ENCODE measurements around the gene FAM151B.
"Not testable (repeated sequence)": the region's sequence is repeated elsewhere in the genome, so short reads cannot be mapped to it uniquely, and the experiment has no call there.

The FAM151B gene

DNA sequence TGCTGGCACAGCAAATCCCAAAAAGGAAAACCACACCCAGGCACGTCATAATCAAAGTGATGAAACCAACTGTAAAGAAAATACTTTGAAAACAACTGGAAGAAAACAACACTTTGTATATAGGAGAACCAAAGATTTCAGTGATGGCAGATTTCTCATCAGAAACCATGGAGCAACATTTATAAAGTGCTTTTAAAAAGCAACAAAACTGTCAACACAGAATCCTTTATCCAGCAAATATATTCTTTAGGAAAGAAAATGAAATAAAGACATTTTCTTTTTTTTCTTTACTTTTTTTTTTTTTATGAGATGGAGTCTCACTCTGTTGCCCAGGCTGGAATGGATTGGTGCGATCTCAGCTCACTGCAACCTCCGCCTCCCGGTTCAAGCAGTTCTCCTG is 5.3 kb upstream of the FAM151B start:
- TF ChIP-seq, protein P1, sequence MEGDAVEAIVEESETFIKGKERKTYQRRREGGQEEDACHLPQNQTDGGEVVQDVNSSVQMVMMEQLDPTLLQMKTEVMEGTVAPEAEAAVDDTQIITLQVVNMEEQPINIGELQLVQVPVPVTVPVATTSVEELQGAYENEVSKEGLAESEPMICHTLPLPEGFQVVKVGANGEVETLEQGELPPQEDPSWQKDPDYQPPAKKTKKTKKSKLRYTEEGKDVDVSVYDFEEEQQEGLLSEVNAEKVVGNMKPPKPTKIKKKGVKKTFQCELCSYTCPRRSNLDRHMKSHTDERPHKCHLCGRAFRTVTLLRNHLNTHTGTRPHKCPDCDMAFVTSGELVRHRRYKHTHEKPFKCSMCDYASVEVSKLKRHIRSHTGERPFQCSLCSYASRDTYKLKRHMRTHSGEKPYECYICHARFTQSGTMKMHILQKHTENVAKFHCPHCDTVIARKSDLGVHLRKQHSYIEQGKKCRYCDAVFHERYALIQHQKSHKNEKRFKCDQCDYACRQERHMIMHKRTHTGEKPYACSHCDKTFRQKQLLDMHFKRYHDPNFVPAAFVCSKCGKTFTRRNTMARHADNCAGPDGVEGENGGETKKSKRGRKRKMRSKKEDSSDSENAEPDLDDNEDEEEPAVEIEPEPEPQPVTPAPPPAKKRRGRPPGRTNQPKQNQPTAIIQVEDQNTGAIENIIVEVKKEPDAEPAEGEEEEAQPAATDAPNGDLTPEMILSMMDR (conservative IDR thresholded peaks at IDR 0.05; ENCODE audit: control insufficient read depth, insufficient read depth, low read depth, low read length): no peak
- DNase-seq (ENCODE audit: low read depth): no peak
- H3K4me3 ChIP-seq (ENCODE audit: control insufficient read depth, low read depth, low read length): no peak overlapping the region

DNA sequence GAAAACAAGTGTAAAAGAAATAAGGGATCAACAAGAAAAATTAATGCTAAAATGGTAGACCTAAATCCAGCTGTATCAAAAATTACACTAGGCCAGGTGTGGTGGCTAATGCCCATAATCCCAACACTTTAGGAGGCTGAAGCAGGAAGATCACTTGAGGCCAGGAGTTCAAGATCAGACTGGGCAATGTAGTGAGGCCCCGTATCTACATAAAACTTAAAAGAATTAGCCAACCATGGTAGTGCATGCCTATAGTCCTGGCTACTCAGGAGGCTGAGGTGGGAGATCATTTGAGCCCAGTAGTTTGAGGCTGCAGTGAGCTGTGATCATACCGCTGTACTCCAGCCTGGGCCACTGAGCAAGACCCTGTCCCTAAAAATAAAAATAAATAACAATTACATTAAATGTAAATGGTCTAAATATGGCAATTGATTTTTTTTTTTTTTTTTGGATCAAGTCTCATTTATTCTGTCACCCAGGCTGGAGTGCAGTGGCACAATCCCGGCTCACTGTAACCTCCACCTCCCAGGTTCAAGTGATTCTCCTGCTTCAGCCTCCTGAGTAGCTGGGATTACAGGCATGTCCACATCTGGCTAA is 4.2 kb upstream of the FAM151B start:
- no peak for DNase-seq (ENCODE audit: low read depth)
- H3K4me3 ChIP-seq (ENCODE audit: control insufficient read depth, low read depth, low read length): no peak overlapping the region
- TF ChIP-seq, protein P1 (conservative IDR thresholded peaks at IDR 0.05; ENCODE audit: control insufficient read depth, insufficient read depth, low read depth, low read length): no peak

DNA sequence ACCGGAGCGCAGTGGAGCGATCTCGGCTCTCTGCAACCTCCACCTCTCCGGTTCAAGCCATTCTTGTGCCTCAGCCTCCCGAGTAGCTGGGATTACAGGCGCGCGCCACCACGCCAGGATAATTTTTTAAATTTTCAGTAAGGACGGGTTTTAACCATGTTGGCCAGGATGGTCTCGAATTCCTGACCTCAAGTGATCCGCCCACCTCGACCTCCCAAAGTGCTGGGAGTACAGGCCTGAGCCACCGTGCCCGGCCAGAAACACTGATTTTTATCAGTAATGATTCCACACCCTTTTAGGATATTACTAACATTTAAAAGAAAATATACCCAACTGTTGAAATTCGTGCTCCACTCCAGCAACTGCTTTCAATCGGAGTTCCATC is 464 bp upstream of the FAM151B start:
- H3K4me3 ChIP-seq (ENCODE audit: control insufficient read depth, low read depth, low read length): peak overlapping the region; percentile 78
- TF ChIP-seq, protein P1 (conservative IDR thresholded peaks at IDR 0.05; ENCODE audit: control insufficient read depth, insufficient read depth, low read depth, low read length): no peak
- no peak for DNase-seq (ENCODE audit: low read depth)

DNA sequence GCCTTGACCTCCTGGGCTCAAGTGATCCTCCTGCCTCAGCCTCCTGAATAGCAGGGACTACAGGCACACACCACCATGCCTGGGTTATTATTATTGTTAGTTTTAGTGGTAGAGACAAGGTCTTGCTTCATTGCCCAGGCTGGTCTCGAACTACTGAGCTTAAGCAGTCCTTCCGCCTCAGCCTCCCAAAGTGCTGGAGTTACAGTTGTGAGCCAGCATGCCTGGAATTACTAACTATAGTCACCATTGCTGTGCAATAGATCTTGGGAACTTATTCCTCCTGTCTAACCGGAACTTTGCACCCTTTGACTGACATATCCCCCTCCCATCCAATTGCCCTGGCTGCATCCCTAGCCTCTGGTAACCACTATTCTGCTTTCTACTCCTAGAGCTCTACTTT is 3.4 kb downstream of the FAM151B start:
- no peak for DNase-seq (ENCODE audit: low read depth)
- H3K4me3 ChIP-seq (ENCODE audit: control insufficient read depth, low read depth, low read length): no peak overlapping the region

DNA sequence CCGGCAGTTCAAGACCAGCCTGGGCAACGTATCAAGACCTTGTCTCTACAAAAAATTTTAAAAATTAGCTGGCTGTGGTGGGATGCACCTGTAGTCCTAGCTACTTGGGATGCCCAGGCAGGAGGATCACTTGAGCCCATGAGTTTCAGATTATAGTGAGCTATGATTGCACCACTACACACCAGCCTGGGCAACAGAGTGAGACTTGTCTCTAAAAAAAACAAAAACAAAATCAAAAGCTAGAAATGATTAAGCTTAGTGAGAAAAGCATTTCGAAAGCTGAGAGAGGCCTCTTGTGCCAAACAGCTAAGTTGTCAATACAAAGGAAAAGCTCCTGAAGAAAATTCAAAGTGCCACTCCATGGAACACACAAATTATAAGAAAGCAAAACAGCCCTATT is 4.8 kb downstream of the FAM151B start:
- DNase-seq (ENCODE audit: low read depth): no peak
- TF ChIP-seq, protein P1 (conservative IDR thresholded peaks at IDR 0.05; ENCODE audit: control insufficient read depth, insufficient read depth, low read depth, low read length): no peak
- no peak overlapping the region for H3K4me3 ChIP-seq (ENCODE audit: control insufficient read depth, low read depth, low read length)

More for the DNA sequence above, 3.4 kb downstream of the FAM151B start:
- TF ChIP-seq, protein P1 (conservative IDR thresholded peaks at IDR 0.05; ENCODE audit: control insufficient read depth, insufficient read depth, low read depth, low read length): no peak

DNA sequence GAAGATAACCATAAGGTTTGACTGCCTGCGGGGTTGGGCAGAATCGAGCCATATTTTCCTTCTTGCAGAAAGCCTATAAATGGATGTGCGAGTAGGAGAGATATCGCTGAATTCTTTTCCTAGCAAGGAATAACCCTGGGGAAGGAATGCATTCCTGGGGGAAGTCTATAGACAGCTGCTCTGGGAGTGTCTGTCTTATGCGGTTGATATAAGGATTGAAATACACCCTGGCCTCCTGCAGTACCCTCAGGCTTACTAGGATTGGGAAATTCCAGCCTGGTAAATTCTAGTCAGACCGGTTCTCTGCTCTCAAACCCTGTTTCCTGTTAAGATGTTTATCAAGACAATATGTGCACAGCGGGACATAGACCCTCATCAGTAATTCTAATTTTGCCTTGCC is 5.5 kb downstream of the FAM151B start:
- not testable (repeated sequence) for H3K4me3 ChIP-seq (ENCODE audit: control insufficient read depth, low read depth, low read length); DNase-seq (ENCODE audit: low read depth)

DNA sequence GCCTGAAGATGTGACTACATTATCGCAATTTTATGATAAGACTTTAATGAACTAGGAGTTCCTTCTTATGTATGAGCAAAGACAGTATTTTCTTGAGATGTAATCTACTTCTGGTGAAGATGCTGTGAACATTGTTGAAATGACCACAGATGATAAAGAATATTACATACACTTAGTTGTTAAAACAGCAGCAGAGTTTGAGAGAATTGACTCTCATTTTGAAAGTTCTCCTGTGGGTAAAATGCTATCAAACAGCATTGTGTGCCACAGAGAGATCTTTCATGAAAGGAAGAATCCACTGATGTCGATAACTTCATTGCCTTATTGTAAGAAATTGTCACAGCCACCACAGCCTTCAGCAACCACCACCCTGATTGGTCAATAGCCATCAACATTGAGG is 8.0 kb downstream of the FAM151B start:
- no peak overlapping the region for H3K4me3 ChIP-seq (ENCODE audit: control insufficient read depth, low read depth, low read length)
- no peak for DNase-seq (ENCODE audit: low read depth)
- TF ChIP-seq, protein P1 (conservative IDR thresholded peaks at IDR 0.05; ENCODE audit: control insufficient read depth, insufficient read depth, low read depth, low read length): no peak
